Stimulated activated CD4-positive, alpha-beta T cell treated with anti-CD3 and anti-CD28 coated beads, TNF-alpha, amount 100 ng/mL, for 4 hours (primary cell): ENCODE results near the gene CEP290.
"Not testable (repeated sequence)": the region's sequence is repeated elsewhere in the genome, so short reads cannot be mapped to it uniquely, and the experiment has no call there.

Experiments used
- DNase-seq, 3 experiments: peaks; one replicate each; pipeline ENCODE4 v3.0.0-alpha.2; 2020; ENCODE audit warnings: low read depth in 3 of 3

Gene CEP290

DNA sequence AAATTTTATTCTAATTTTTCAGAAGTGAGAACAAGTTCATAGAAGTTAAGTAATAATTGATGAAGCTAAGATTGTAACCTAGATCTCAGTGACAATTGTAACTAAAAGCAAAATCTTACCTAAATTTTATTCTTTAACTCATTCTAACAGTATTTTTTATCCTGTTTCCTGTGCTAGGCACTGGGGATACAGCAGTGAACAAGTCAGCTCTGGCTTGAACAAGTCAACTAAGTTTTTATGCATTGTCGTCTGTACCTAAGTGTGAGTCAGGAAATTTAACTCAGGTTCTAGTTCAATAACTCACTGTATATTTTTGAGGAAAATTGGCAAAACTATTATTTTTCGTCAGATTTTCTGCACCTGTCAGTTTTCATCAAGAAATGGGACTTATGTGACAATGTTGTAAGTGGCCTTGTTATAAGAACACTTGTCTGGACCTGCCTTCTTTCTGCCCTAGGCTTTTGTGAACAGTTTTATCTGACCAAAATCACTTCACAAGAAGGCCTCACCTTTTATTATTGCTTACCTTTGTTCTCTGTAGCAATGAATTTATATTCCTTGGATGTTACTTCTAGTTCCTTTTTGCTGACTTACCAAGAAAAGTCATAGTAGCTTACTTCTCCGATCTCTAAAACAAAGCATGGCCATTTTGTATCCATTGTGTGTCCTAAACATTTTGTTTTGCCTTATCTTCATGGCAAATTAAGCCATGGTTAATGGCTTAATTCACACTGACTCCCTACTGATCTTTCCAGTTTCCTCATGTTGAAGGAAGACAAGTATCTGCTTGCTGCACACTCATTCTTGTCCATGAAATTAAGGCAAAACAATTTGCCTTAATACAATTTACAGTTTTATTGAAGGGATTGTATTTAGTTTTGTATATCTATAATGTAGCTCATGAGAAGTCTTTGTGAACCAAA, 2.9 kb upstream of the CEP290 start:
- no peak for DNase-seq

- no peak for DNase-seq
Observed at GRCh38 chr12:88144037-88144436, 2.1 kb upstream of the CEP290 start.

GRCh38 chr12:88142610-88142991, 713 bp upstream of the CEP290 start:
- DNase-seq = no peak

DNA sequence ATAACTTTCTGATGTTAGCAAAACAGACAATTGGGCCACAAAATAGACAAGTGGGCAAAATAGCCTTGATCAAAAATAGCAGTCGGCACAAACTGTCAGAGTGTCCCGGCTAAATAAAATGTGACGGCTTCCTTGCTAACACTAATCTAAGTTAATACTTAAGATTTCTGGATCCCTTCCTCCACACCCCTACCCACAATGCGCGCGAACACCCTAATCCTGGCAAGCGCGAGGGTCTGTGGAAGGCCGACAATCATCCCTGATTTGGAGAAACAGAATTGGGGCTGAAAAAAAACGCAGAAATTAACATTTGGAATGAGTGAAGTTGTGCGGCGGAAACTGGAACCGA, 489 bp downstream of the CEP290 start:
- DNase-seq = no peak

GRCh38 chr12:88139711-88140110, 2.2 kb downstream of the CEP290 start:
- DNase-seq = not testable (repeated sequence)

DNA sequence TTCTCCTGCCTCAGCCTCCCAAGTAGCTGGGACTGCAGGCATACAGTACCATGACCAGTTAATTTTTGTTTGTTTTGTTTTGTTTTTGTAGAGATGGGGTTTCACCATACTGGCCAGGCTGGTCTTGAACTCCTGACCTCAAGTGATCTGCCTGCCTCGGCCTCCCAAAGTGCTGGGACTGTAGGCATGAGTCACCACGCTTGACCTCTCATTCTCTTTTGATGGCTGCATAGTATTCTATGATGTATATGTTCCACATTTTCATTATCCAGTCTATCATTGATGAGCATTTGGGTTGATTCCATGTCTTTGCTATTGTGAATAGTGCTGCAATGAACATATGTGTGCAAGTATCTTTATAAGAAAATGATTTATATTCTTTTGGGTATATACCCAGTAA, 8.7 kb downstream of the CEP290 start:
- DNase-seq = not testable (repeated sequence)

DNA sequence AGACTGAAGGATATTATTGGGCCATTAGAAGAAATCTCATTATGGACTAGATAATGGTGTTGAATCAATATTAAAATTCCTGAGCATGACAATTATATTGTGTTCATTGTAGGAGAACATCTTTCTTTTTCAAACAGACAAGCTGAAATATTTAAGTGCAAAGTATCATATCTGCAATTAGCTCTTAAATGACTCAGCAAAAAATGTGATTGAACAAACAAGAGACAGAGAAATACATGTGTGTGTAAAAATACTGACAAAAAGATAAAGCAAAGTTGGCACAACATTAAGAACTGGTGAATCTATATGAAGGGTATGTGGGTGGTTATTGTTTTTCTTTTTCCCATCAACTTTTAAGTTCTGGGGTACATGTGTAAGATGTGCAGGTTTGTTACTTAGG, 9.5 kb downstream of the CEP290 start:
- DNase-seq = no peak

DNA sequence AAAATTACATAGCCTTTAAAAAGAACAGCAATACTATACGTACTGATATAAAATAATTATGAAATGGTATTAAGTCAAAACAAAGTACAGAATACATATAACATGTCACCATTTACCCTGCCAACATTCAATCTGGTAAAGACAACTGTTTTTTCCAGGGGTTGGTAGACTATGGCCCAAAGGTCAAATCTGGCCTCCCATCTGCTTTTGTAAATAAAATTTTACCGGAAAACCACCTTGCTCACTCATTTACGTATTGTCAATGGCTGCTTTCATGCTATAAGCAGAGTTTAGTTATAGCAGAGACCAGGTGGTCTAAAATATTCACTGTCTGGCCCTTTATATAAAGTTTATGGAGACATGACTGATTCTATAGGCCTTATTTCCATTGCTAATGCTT, 14.0 kb downstream of the CEP290 start:
- DNase-seq = no peak

DNA sequence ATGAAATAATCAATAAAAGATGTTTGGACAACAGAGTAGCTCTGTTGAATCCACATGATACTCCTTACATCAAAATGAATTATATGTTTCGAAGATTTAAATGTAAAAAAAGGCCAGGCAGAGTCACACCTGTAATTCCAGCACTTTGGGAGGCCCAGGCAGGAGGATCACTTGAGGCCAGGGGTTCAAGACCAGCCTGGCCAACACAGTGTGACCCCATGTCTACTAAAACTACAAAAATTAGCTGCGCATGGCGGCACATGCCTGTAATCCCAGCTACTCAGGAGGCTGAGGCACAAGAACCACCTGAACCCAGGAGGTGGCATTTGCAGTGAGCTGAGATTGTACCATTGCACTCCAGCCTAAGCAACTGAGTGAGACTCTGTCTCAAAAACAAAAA, 14.8 kb downstream of the CEP290 start:
- DNase-seq = no peak

- no peak for DNase-seq
Observed at GRCh38 chr12:88122666-88123065, 19.2 kb downstream of the CEP290 start.

- DNase-seq = no peak
Observed at GRCh38 chr12:88113871-88114270, 28.0 kb downstream of the CEP290 start.

- no peak for DNase-seq
Observed at GRCh38 chr12:88111074-88111652, 30.7 kb downstream of the CEP290 start.

DNA sequence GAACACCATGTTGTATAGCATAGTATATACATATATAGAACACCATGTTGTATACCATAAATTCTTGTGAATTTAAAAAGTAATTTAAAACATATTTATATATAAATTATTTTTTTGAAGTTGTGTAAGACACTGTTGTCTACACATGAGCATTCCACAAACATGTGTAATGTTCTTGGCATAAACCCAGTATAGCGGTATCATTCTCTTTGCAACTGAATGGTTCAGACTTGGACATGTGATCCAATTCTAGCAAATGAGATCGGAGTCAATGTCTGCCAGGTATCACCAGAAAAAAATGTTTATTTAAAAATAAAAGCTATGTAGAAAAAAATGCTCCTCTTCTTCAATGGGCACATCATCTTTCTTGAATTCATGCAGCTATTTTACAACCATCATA, 33.9 kb downstream of the CEP290 start:
- DNase-seq = no peak

- DNase-seq = no peak
Observed at GRCh38 chr12:88093573-88093972, 48.3 kb downstream of the CEP290 start.

- no peak for DNase-seq
Observed at GRCh38 chr12:88092771-88093170, 49.1 kb downstream of the CEP290 start.

- DNase-seq = no peak
Observed at GRCh38 chr12:88084210-88084609, 57.7 kb downstream of the CEP290 start.

DNA sequence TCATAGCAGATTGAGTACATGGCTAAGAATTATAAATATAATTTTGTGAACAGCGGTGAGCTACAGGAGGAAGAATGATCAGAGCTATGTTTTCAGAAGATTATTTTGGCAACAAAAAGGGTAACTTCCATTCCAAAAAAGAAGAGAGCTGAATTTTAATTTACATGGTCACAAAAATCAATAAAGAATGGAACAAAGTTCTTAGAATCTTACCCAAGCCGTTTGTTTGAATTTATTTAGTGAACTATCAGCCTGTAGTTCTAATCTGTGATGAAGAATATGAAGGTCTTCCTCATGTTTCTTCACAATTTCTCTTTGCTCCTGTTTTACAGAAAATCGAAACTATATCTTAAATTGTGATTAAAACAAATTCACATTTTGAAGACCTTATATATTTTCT, 58.3 kb downstream of the CEP290 start:
- DNase-seq = no peak

- no peak for DNase-seq
Observed at GRCh38 chr12:88081247-88081646, 60.6 kb downstream of the CEP290 start.

- no peak for DNase-seq
Observed at GRCh38 chr12:88067301-88067700, 74.6 kb downstream of the CEP290 start.

- DNase-seq = no peak
Observed at GRCh38 chr12:88063375-88063774, 78.5 kb downstream of the CEP290 start.

GRCh38 chr12:88062474-88062873, 79.4 kb downstream of the CEP290 start:
- no peak for DNase-seq

DNA sequence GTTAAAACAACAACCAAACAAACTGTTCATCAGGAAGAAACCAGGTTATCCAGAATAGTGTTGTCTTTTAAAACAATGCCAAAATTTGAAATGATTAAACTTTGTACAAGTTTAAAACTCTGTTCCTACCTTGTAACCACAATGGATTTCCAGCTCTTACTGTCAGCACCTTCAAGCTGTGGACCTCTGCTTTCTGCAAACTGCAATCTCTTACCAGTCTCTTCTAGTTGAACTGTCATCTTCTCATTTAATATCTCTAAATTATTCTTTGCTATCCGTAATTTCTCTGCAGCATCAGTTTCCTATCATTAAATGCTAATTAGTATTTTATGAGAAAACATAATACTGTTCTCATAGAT, 83.2 kb downstream of the CEP290 start:
- DNase-seq = no peak

DNA sequence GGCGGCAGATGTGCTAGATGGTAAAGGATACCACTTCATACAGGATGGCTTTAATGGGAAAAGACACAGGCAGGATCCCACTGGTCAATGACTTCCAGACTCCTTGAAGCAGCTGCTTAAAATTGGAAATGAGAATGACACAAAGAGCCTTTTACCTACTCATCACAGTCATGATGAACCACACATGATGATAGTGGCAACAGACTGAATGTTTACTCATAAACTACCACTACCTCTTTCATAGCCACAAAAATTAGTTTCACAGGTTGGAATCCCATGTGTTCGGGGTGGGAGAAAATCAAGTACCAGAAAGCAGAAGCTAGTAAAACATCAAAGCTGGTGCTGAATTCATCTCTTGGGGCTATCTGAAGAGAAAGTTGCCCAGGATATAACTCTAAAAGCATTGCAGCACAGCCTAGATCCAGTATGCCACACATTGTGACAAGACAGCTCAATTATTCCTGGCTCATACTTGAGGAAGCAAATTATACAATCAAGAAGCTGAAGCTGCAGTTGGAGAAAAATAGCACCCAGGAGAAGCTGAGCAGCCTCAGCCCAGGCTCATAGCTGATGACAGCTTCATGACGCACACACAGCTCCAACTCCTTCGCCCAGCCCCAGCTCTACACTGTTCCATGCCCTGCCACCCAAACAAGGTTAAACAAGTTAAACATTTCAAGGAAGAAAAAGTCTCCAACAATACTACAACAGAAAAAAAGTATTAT, 83.7 kb downstream of the CEP290 start:
- no peak for DNase-seq
